Endothelial cell of umbilical vein (primary cell): Measurements from ENCODE around the gene KIF26B. TPM values are rescaled to one million over a fixed set of nuclear protein-coding genes. Genes with fewer than 3 reads are reported as not detected.
"Not testable (repeated sequence)": the region's sequence is repeated elsewhere in the genome, so short reads cannot be mapped to it uniquely, and the experiment has no call there.

Source experiments
- BruUV-seq: library from RNA; stranded (reverse); fragments of 400-500 nt; replicated peaks from 2 replicates; lab custom pipeline; 2021; lab: Mats Ljungman, UMichigan
- CTCF ChIA-PET: fragments of 300-600, 350-600 bp; sonication (Branson Sonifier 250); formaldehyde crosslinking; loops from one replicate; lab custom pipeline; 2021; ENCODE audit warnings: antibody characterized with exemption, inconsistent platforms; lab: Charles Lee
- POLR2A ChIA-PET: fragments of 300-600, 350-600 bp; sonication (Branson Sonifier 250); formaldehyde crosslinking; loops from one replicate; lab custom pipeline; 2021; ENCODE audit warnings: antibody characterized with exemption, inconsistent platforms; lab: Charles Lee
- DNase-seq: peaks from one replicate; pipeline ENCODE4 v3.0.0-alpha.2; 2011; ENCODE audit warnings: low read depth, low spot score
- FAIRE-seq: peaks from 2 replicates; lab custom pipeline; 2011; peaks lifted over from hg19 to GRCh38; lab: Jason Lieb, UNC
- H2AFZ ChIP-seq: 2 replicates; pipeline ENCODE4 v1.6.0; 2012; ENCODE audit warnings: low read depth, low read length, control low read depth, inconsistent platforms
- H3K27ac ChIP-seq: 2 replicates; pipeline ENCODE4 v1.5.1; 2011; ENCODE audit warnings: low read depth, mild to moderate bottlenecking, control low read depth, low read length, moderate library complexity; ENCODE audit not compliant: insufficient read depth
- H3K27me3 ChIP-seq, 2 experiments: 2 replicates each; pipeline versions ENCODE4 v1.6.0 to v1.6.1; 2011; ENCODE audit warnings: low read length in 2 of 2, mixed read lengths in 1 of 2; ENCODE audit not compliant: control insufficient read depth in 2 of 2, insufficient read depth in 2 of 2
- H3K36me3 ChIP-seq, 2 experiments: 2 replicates in 1 of 2; 3 replicates in 1 of 2; pipeline ENCODE4 v1.5.1; 2011; ENCODE audit warnings: low read length in 2 of 2, mild to moderate bottlenecking in 1 of 2, moderate library complexity in 1 of 2; ENCODE audit not compliant: control insufficient read depth in 2 of 2, insufficient read depth in 2 of 2; ENCODE audit errors: extremely low read depth in 1 of 2
- H3K4me1 ChIP-seq: 3 replicates; pipeline ENCODE4 v1.5.1; 2011; ENCODE audit warnings: mild to moderate bottlenecking, low read length; ENCODE audit not compliant: control insufficient read depth, insufficient read depth; ENCODE audit errors: extremely low read depth
- H3K4me2 ChIP-seq: 2 replicates; pipeline ENCODE4 v1.6.1; 2011; ENCODE audit warnings: low read length, control low read depth, mixed read lengths; ENCODE audit not compliant: insufficient read depth
- H3K4me3 ChIP-seq, 3 experiments: fragments of 200-600 bp in 1 of 3; sonication (generic), shearing (Covaris generic) in 1 of 3; replicated peaks in 1 of 3; 2 replicates each; pipeline ENCODE4 v1.5.1; 2011 to 2016; ENCODE audit warnings: control low read depth in 3 of 3, low read length in 3 of 3, mild to moderate bottlenecking in 2 of 3, inconsistent platforms in 1 of 3, low read depth in 1 of 3, moderate library complexity in 1 of 3; ENCODE audit not compliant: insufficient read depth in 1 of 3
- H3K79me2 ChIP-seq: 2 replicates; pipeline ENCODE4 v1.6.0; 2012; ENCODE audit warnings: low read length, inconsistent platforms; ENCODE audit not compliant: control insufficient read depth, insufficient read depth
- H3K9ac ChIP-seq: replicated peaks from 2 replicates; pipeline ENCODE3; 2011; ENCODE audit warnings: low read length, control low read depth; ENCODE audit not compliant: insufficient read depth; ENCODE audit errors: extremely low read depth
- H3K9me1 ChIP-seq: replicated peaks from 3 replicates; pipeline ENCODE4 v1.6.0; 2011; ENCODE audit warnings: mild to moderate bottlenecking, low read length; ENCODE audit not compliant: control insufficient read depth, insufficient read depth; ENCODE audit errors: extremely low read depth
- H3K9me3 ChIP-seq: replicated peaks from 2 replicates; pipeline ENCODE4 v1.5.1; 2012; ENCODE audit warnings: low read length, inconsistent platforms; ENCODE audit not compliant: control insufficient read depth, insufficient read depth
- H4K20me1 ChIP-seq: replicated peaks from 2 replicates; pipeline ENCODE3; 2011; ENCODE audit warnings: mild to moderate bottlenecking, low read length; ENCODE audit not compliant: control insufficient read depth, insufficient read depth; ENCODE audit errors: extremely low read depth
- CTCF ChIP-seq, 2 donors: IDR thresholded peaks; 1 replicate in 1 of 2; 2 replicates in 1 of 2; pipeline ENCODE4 v1.5.1; 2011; ENCODE audit warnings: low read length in 2 of 2, mild to moderate bottlenecking in 2 of 2, moderate library complexity in 2 of 2, control low read depth in 1 of 2, inconsistent platforms in 1 of 2, low read depth in 1 of 2; ENCODE audit not compliant: insufficient read depth in 1 of 2; ENCODE audit errors: extremely low read depth in 1 of 2
- EZH2 ChIP-seq: IDR thresholded peaks from 2 replicates; pipeline ENCODE4 v1.6.1; 2012; ENCODE audit warnings: borderline replicate concordance, low read depth, mild to moderate bottlenecking, moderate library complexity, low read length, inconsistent platforms; ENCODE audit not compliant: severe bottlenecking
- FOS ChIP-seq: IDR thresholded peaks from 2 replicates; pipeline ENCODE4 v1.6.1; 2011; ENCODE audit warnings: mild to moderate bottlenecking, low read length, moderate library complexity, borderline replicate concordance; ENCODE audit not compliant: insufficient read depth
- GATA2 ChIP-seq: IDR thresholded peaks from 2 replicates; pipeline ENCODE4 v1.7.0; 2011; ENCODE audit warnings: low read depth, mild to moderate bottlenecking, moderate library complexity, mixed read lengths, low read length; ENCODE audit not compliant: insufficient read length, insufficient read depth
- JUN ChIP-seq: IDR thresholded peaks from 2 replicates; pipeline ENCODE4 v1.6.1; 2011; ENCODE audit warnings: borderline replicate concordance, low read depth; ENCODE audit not compliant: insufficient read length, insufficient read depth
- MAX ChIP-seq: IDR thresholded peaks from 2 replicates; pipeline ENCODE4 v1.6.1; 2011; ENCODE audit not compliant: insufficient read depth, insufficient read length
- MYC ChIP-seq: IDR thresholded peaks from one replicate; pipeline ENCODE4 v1.6.1; 2011; ENCODE audit warnings: mild to moderate bottlenecking, low read depth, low read length
- POLR2A ChIP-seq: IDR thresholded peaks from 2 replicates; pipeline ENCODE4 v1.6.1; 2012; ENCODE audit warnings: low read depth, mild to moderate bottlenecking, control low read depth, low read length
- POLR2AphosphoS5 ChIP-seq: IDR thresholded peaks from 2 replicates; pipeline ENCODE4 v1.6.1; 2012; ENCODE audit warnings: low read depth, mild to moderate bottlenecking, control low read depth, low read length, moderate library complexity; ENCODE audit not compliant: insufficient read depth
- dilution Hi-C: fragments of 300-500 bp; cut with MboI; formaldehyde crosslinking; loops from one replicate; pipeline ENCODE4 v1.15.0; 2019; ENCODE audit warnings: low sequenced_read_pairs; ENCODE audit not compliant: extremely low pct_ligation_motif_present
- intact Hi-C: fragments of 100-400 bp; cut with micrococcal nuclease; formaldehyde crosslinking; loops from one replicate; pipeline ENCODE4 v1.10.0; 2022
- polyA plus RNA-seq, 4 experiments: library from polyadenylated mRNA; depleted of rRNA in 3 of 4; stranded (reverse) in 3 of 4; unstranded in 1 of 4; fragments of >200 nt; gene quantifications; 2 replicates each; pipeline versions ENCODE4 v1.2.1 to v1.2.3, GENCODE V29; 2011 to 2012; ENCODE audit warnings: missing spikeins in 1 of 4
- total RNA-seq: library from RNA; stranded (reverse); gene quantifications from 2 replicates; pipeline ENCODE4 v1.2.3, GENCODE V29; 2021

The KIF26B gene
- total and polyA plus RNA-seq, 2 donors (not counting 3 experiments of a cell fraction or from before 2014, with no cell fraction given): 0.04 to 0.49 TPM

- ChIA-PET POLR2A (interaction anchor here (0.5 to 0.6 kb wide), 2 partner anchors 14 to 19 kb away, joined by 3 read pairs; no protein-coding TSS in a partner anchor), CTCF (interaction anchor here (0.8 to 1.0 kb wide), 3 partner anchors 10 to 27 kb away, joined by 3 to 4 read pairs (median 3); no protein-coding TSS in a partner anchor)
- no TSS peak for BruUV-seq
- DNase-seq (no peak), FAIRE-seq (no peak)
- Histone ChIP-seq H3K79me2 (no peaks in the 10 kb centered on the region), H4K20me1 (no peaks in the 10 kb centered on the region), H3K9me1 (no peaks in the 10 kb centered on the region), H3K36me3 (no peaks in the 10 kb centered on the region), H3K4me3 (no peak overlapping the region), H3K4me1 (no peaks in the 10 kb centered on the region), H3K9ac (no peak overlapping the region), H3K27me3 (no peaks in the 10 kb centered on the region), H2AFZ (no peak overlapping the region), H3K4me2 (no peak overlapping the region), H3K9me3 (no peaks in the 10 kb centered on the region), H3K27ac (no peak overlapping the region)
- TF ChIP-seq MAX: no peak
- TF ChIP-seq GATA2: no peak
- no peak for TF ChIP-seq JUN
- no peak for TF ChIP-seq FOS
- TF ChIP-seq MYC: no peak
- TF ChIP-seq CTCF (IDR thresholded peaks at IDR 0.05; ENCODE audit: extremely low read depth in 1 of 2, insufficient read depth in 1 of 2, low read depth in 1 of 2, low read length in 2 of 2): no peak
- TF ChIP-seq POLR2AphosphoS5: no peak
- no peak for TF ChIP-seq POLR2A
- TF ChIP-seq EZH2: no peak
- dilution Hi-C loops: no loop called here
- intact Hi-C loops: no loop called here
Observed at GRCh38 chr1:245129319-245130240, 25.2 kb upstream of the KIF26B start.

DNA sequence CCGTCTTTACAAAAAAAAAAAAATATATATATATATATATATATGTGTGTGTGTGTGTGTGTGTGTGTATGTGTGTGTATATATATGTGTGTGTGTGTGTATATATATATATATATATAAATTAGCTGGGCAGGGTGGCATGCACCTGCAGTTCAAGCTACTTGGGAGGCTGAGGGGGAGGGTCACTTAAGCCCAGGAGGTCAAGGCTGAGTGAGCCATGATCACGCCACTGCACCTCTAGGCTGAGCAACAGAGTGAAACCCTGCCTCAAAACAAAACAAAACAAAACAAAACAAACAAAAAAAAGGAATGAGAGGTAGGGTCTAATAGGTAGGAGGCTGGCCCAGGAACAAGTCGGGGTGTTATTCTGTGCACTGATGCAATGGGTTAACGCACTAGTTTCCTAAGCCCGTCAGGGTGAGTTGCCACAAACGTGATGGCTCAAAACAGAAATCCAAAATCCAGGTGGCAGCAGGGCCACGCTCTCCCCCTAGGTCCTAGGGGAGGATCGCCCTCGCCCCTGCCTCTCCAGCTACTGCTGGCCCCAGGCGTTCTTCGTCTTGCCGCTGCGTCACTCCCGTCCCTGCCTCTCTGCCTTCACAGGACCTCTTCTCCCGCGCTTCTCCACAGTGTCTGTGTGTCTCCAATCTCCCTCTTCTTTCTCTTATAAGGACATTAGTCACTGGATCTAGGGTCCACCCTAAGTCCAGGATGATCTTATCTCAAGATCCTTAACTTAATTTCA is 24.3 kb upstream of the KIF26B start:
- FAIRE-seq, H3K9ac ChIP-seq, H3K36me3 ChIP-seq, H3K4me3 ChIP-seq, DNase-seq, H3K27ac ChIP-seq, H2AFZ ChIP-seq, POLR2A ChIA-PET, H3K27me3 ChIP-seq, H3K4me2 ChIP-seq, H3K9me1 ChIP-seq, H3K4me1 ChIP-seq, BruUV-seq, CTCF ChIA-PET, intact Hi-C loops, dilution Hi-C loops, H3K79me2 ChIP-seq, H4K20me1 ChIP-seq, H3K9me3 ChIP-seq: not testable (repeated sequence)
